ENCODE data around the gene MEIKIN.

MEIKIN gene

DNA sequence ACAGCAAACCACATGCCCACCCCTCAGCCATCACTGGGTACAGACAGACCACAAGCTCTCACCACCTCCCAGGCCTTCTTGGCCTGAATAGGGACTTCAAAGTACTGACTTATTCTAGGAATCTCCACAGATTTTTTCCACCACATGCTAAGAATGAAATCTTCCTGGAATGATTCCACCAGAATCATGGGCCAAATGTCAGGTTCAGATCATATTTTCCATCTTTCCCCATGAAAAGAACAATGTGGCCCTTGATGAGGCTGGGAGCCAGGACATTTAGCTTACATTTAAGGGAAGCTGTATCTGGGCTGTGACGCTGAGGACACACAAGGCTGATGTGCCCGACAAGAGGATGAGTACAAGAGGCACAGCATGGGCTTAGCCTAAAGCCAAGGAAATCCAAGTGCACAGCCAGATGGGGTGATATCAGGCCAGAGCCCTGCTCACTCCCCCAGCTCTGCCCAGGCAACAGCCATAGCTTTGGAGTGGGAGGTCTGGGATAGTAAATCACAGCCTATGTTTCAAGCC lies 37.8 kb upstream of the MEIKIN start:
- Histone ChIP-seq H3K27me3 (ENCODE audit: control insufficient read depth, insufficient read depth, low read length) (no peaks in the 10 kb centered on the region), H3K4me3 (ENCODE audit: low read depth, low read length) (no peak overlapping the region), H3K4me1 (ENCODE audit: control insufficient read depth, insufficient read depth, low read length) (no peaks in the 10 kb centered on the region), H3K9ac (ENCODE audit: low read depth, low read length) (no peak overlapping the region), H3K9me3 (ENCODE audit: control insufficient read depth, insufficient read depth, low read length) (no peaks in the 10 kb centered on the region), H3K36me3 (ENCODE audit: control insufficient read depth, insufficient read depth, low read length) (no peaks in the 10 kb centered on the region)

- Histone ChIP-seq H3K9ac (ENCODE audit: low read depth, low read length) (no peak overlapping the region), H3K4me1 (ENCODE audit: control insufficient read depth, insufficient read depth, low read length) (no peaks in the 10 kb centered on the region), H3K27me3 (ENCODE audit: control insufficient read depth, insufficient read depth, low read length) (no peaks in the 10 kb centered on the region), H3K9me3 (ENCODE audit: control insufficient read depth, insufficient read depth, low read length) (no peaks in the 10 kb centered on the region), H3K36me3 (ENCODE audit: control insufficient read depth, insufficient read depth, low read length) (no peaks in the 10 kb centered on the region), H3K4me3 (ENCODE audit: low read depth, low read length) (no peak overlapping the region)
Observed at GRCh38 chr5:131981516-131981915, 36.1 kb upstream of the MEIKIN start.

- Histone ChIP-seq H3K9ac (ENCODE audit: low read depth, low read length) (no peak overlapping the region), H3K4me3 (ENCODE audit: low read depth, low read length) (no peak overlapping the region), H3K36me3 (ENCODE audit: control insufficient read depth, insufficient read depth, low read length) (no peaks in the 10 kb centered on the region), H3K4me1 (ENCODE audit: control insufficient read depth, insufficient read depth, low read length) (no peaks in the 10 kb centered on the region), H3K27me3 (ENCODE audit: control insufficient read depth, insufficient read depth, low read length) (no peaks in the 10 kb centered on the region), H3K9me3 (ENCODE audit: control insufficient read depth, insufficient read depth, low read length) (no peaks in the 10 kb centered on the region)
Observed at GRCh38 chr5:131980696-131981095, 35.2 kb upstream of the MEIKIN start.

DNA sequence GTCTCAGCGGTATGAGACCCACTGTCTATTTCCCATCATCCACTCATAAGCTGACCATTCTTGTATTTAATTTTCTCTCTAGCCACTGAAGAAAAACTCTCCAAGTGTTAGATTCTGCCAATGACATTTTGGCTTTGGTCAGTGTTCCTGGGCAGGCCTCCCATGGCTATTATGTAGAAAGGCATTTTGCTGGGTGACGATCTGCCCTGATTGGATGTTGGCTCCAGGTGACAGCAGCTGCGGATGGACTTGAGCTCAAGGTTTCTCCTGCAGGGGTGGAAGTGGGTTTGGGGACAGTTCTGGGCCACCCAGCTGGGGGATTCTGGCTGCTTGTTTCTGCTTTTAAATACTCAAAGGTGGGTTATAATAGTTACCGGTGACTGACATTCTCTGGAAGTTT lies 34.4 kb upstream of the MEIKIN start:
- H3K9ac ChIP-seq (ENCODE audit: low read depth, low read length) = no peak overlapping the region

GRCh38 chr5:131977212-131977604 lies 31.7 kb upstream of the MEIKIN start:
- H3K4me1 ChIP-seq (ENCODE audit: control insufficient read depth, insufficient read depth, low read length) = peaks cover 5% of the 10 kb centered on the region
- no peak overlapping the region for H3K4me3 ChIP-seq (ENCODE audit: low read depth, low read length)
- no peaks in the 10 kb centered on the region for H3K36me3 ChIP-seq (ENCODE audit: control insufficient read depth, insufficient read depth, low read length)
- H3K27me3 ChIP-seq (ENCODE audit: control insufficient read depth, insufficient read depth, low read length) = no peaks in the 10 kb centered on the region
- no peak overlapping the region for H3K9ac ChIP-seq (ENCODE audit: low read depth, low read length)
- no peaks in the 10 kb centered on the region for H3K9me3 ChIP-seq (ENCODE audit: control insufficient read depth, insufficient read depth, low read length)

More for the DNA sequence above, 34.4 kb upstream of the MEIKIN start:
- peaks cover 5% of the 10 kb centered on the region for H3K4me1 ChIP-seq (ENCODE audit: control insufficient read depth, insufficient read depth, low read length)
- H3K9me3 ChIP-seq (ENCODE audit: control insufficient read depth, insufficient read depth, low read length) = no peaks in the 10 kb centered on the region
- no peaks in the 10 kb centered on the region for H3K27me3 ChIP-seq (ENCODE audit: control insufficient read depth, insufficient read depth, low read length)
- H3K36me3 ChIP-seq (ENCODE audit: control insufficient read depth, insufficient read depth, low read length) = no peaks in the 10 kb centered on the region
- H3K4me3 ChIP-seq (ENCODE audit: low read depth, low read length) = no peak overlapping the region

GRCh38 chr5:131976414-131977211 lies 31.1 kb upstream of the MEIKIN start:
- Histone ChIP-seq H3K36me3 (ENCODE audit: control insufficient read depth, insufficient read depth, low read length) (no peaks in the 10 kb centered on the region), H3K9me3 (ENCODE audit: control insufficient read depth, insufficient read depth, low read length) (no peaks in the 10 kb centered on the region), H3K9ac (ENCODE audit: low read depth, low read length) (no peak overlapping the region), H3K27me3 (ENCODE audit: control insufficient read depth, insufficient read depth, low read length) (no peaks in the 10 kb centered on the region), H3K4me1 (ENCODE audit: control insufficient read depth, insufficient read depth, low read length) (peaks cover 5% of the 10 kb centered on the region), H3K4me3 (ENCODE audit: low read depth, low read length) (no peak overlapping the region)

DNA sequence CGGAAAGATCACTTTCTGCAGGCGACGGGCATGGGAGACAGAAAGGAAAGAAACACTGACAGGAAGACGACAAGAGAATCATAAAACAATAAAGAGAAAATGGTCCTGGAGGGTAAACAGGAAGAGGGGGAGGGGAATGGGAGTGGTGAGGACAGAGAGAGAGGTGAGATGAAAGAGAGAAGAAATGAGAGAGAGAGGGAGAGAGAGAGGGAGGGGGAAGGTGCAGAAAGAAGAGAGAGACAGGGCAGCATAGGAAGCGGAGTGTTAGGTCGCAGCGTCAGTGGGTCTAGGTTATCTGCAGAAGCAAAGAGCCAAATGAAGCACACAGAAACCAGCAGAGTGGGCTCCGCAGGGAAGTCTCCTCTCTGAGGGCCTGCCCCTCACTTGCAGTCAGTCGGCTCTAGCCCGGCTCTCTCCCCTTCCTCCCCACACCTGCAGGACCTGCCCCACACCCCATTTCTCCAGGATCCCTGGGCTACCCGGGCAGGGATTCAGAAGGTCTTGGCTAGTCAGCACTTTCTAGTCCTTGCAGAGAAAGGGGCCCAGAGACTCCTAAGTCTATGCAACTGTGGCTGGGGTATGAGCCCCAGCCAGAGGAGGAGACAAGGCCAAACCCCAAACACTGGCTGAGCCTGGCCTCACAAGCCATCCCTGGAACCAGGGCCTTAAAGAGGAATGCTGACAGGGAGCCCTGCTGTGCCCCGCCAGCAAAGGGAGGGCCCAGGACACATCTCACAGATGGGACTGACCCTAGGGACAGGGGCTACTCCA lies 29.7 kb upstream of the MEIKIN start:
- peaks cover 5% of the 10 kb centered on the region for H3K4me1 ChIP-seq (ENCODE audit: control insufficient read depth, insufficient read depth, low read length)
- H3K9ac ChIP-seq (ENCODE audit: low read depth, low read length) = no peak overlapping the region
- H3K27me3 ChIP-seq (ENCODE audit: control insufficient read depth, insufficient read depth, low read length) = no peaks in the 10 kb centered on the region
- peak overlapping the region; percentile 5 for H3K4me3 ChIP-seq (ENCODE audit: low read depth, low read length)
- no peaks in the 10 kb centered on the region for H3K36me3 ChIP-seq (ENCODE audit: control insufficient read depth, insufficient read depth, low read length)
- H3K9me3 ChIP-seq (ENCODE audit: control insufficient read depth, insufficient read depth, low read length) = no peaks in the 10 kb centered on the region

- Histone ChIP-seq H3K9me3 (ENCODE audit: control insufficient read depth, insufficient read depth, low read length) (no peaks in the 10 kb centered on the region), H3K36me3 (ENCODE audit: control insufficient read depth, insufficient read depth, low read length) (no peaks in the 10 kb centered on the region), H3K4me3 (ENCODE audit: low read depth, low read length) (no peak overlapping the region), H3K27me3 (ENCODE audit: control insufficient read depth, insufficient read depth, low read length) (no peaks in the 10 kb centered on the region), H3K4me1 (ENCODE audit: control insufficient read depth, insufficient read depth, low read length) (peaks cover 5% of the 10 kb centered on the region), H3K9ac (ENCODE audit: low read depth, low read length) (no peak overlapping the region)
Observed at GRCh38 chr5:131974622-131974955, 29.1 kb upstream of the MEIKIN start.

DNA sequence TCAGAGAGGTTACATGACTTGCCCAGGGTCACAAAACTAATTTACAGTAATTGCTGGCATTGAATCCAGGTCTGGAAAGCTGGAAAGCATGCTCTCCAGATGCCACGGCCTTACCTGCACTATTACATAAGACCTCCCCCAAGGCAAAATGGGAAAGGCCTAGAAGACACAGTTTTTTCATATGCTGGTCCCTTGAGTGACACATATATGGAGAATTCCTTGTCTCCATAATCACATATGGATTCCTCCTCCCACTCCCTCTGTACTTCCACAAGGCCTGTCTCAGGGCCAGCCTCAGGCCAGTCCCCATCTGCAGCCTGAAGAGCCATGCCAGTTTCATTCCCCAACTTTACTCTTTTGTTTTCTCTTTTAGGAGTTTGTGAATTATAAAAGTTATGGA lies 28.6 kb upstream of the MEIKIN start:
- Histone ChIP-seq H3K36me3 (ENCODE audit: control insufficient read depth, insufficient read depth, low read length) (no peaks in the 10 kb centered on the region), H3K27me3 (ENCODE audit: control insufficient read depth, insufficient read depth, low read length) (no peaks in the 10 kb centered on the region), H3K4me3 (ENCODE audit: low read depth, low read length) (no peak overlapping the region), H3K9me3 (ENCODE audit: control insufficient read depth, insufficient read depth, low read length) (no peaks in the 10 kb centered on the region), H3K9ac (ENCODE audit: low read depth, low read length) (no peak overlapping the region), H3K4me1 (ENCODE audit: control insufficient read depth, insufficient read depth, low read length) (peaks cover 5% of the 10 kb centered on the region)

- Histone ChIP-seq H3K36me3 (ENCODE audit: control insufficient read depth, insufficient read depth, low read length) (no peaks in the 10 kb centered on the region), H3K9me3 (ENCODE audit: control insufficient read depth, insufficient read depth, low read length) (no peaks in the 10 kb centered on the region), H3K27me3 (ENCODE audit: control insufficient read depth, insufficient read depth, low read length) (no peaks in the 10 kb centered on the region), H3K4me3 (ENCODE audit: low read depth, low read length) (no peak overlapping the region), H3K9ac (ENCODE audit: low read depth, low read length) (no peak overlapping the region), H3K4me1 (ENCODE audit: control insufficient read depth, insufficient read depth, low read length) (peaks cover 5% of the 10 kb centered on the region)
Observed at GRCh38 chr5:131973089-131973712, 27.7 kb upstream of the MEIKIN start.

DNA sequence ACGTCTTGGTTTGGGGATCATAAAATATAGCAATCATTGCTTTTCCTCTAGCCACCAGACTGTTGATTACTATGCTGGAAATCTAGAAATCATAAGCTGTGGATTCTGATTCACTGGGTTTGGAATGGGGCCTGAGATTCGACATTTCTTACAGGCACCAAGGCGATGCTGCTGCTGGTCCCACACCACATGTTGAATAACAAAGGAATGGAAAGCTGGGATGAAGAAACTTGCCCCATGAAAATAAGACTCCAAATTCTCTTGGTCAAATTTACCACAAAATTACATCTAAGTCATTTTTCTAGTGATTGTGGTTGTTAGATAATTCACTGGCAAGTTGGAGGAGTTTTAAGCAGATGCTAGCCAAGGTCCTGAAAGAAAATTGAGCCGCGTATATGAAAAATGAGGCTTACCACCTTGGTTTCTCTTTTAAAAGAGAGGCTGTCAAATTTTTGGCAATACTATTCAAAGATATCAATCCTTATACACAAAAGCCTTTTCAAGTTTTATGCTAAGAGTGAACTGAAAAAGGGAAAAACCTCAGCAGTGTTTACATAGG lies 23.0 kb upstream of the MEIKIN start:
- no peaks in the 10 kb centered on the region for H3K36me3 ChIP-seq (ENCODE audit: control insufficient read depth, insufficient read depth, low read length)
- no peaks in the 10 kb centered on the region for H3K9me3 ChIP-seq (ENCODE audit: control insufficient read depth, insufficient read depth, low read length)
- no peaks in the 10 kb centered on the region for H3K4me1 ChIP-seq (ENCODE audit: control insufficient read depth, insufficient read depth, low read length)
- no peaks in the 10 kb centered on the region for H3K27me3 ChIP-seq (ENCODE audit: control insufficient read depth, insufficient read depth, low read length)
- no peak overlapping the region for H3K9ac ChIP-seq (ENCODE audit: low read depth, low read length)
- no peak overlapping the region for H3K4me3 ChIP-seq (ENCODE audit: low read depth, low read length)
